Gastrocnemius medialis (tissue), 4 donors: Measurements from ENCODE around the gene GDI1. TPM values are rescaled to one million over a fixed set of nuclear protein-coding genes. Genes with fewer than 3 reads are reported as not detected.
A peak's percentile ranks its signal among the peaks of the same experiment; 100 is the strongest.

Experiments used
- ATAC-seq, 2 donors: fragments of 150-250 bp; one replicate each; pipeline ENCODE4 v1.9.1; 2016
- DNase-seq, 2 donors: peaks; one replicate each; pipeline ENCODE4 v3.0.0-alpha.2; 2019
- H3K27ac ChIP-seq, 4 donors: fragments of 200-600 bp; sonication (generic); 1 replicate in 1 of 4; 2 replicates in 3 of 4; pipeline ENCODE4 v1.5.1; 2016 to 2018; ENCODE audit warnings: mild to moderate bottlenecking in 2 of 4, moderate library complexity in 1 of 4
- H3K27me3 ChIP-seq, 3 donors: fragments of 200-600 bp; sonication (generic) in 2 of 3; 1 replicate in 1 of 3; 2 replicates in 2 of 3; pipeline versions ENCODE4 v1.5.1 to v1.6.0; 2016 to 2019; ENCODE audit warnings: mild to moderate bottlenecking in 1 of 3, moderate library complexity in 1 of 3
- H3K36me3 ChIP-seq, 2 donors: fragments of 200-600 bp; sonication (generic) in 1 of 2; one replicate each; pipeline ENCODE4 v1.5.1; 2017 to 2018
- H3K4me1 ChIP-seq, 2 donors: fragments of 200-600 bp; sonication (generic) in 1 of 2; one replicate each; pipeline ENCODE4 v1.5.1; 2016 to 2017; ENCODE audit warnings: mild to moderate bottlenecking in 2 of 2
- H3K4me3 ChIP-seq, 4 donors: fragments of 200-600 bp; sonication (generic) in 3 of 4; 1 replicate in 1 of 4; 2 replicates in 3 of 4; pipeline ENCODE4 v1.5.1; 2016 to 2019; ENCODE audit warnings: mild to moderate bottlenecking in 2 of 4
- H3K9me3 ChIP-seq, 3 donors: fragments of 200-600 bp; sonication (generic) in 2 of 3; 1 replicate in 1 of 3; 2 replicates in 2 of 3; pipeline ENCODE4 v1.5.1; 2016 to 2019
- POLR2A ChIP-seq, 2 donors: fragments of 450-650 bp; IDR thresholded peaks; one replicate each; pipeline ENCODE4 v1.6.1; 2017; ENCODE audit warnings: antibody characterized with exemption in 2 of 2, mild to moderate bottlenecking in 2 of 2, moderate library complexity in 2 of 2
- in situ Hi-C, 4 donors: fragments of 200-750 bp; cut with MboI; loops; one replicate each; pipeline versions ENCODE4 v1.15.0 to v1.8.0; 2017; ENCODE audit warnings: low sequenced_read_pairs in 4 of 4
- intact Hi-C: fragments of 100-400 bp; cut with DNase I; formaldehyde crosslinking; loops from one replicate; pipeline ENCODE4 v1.15.1; 2023; ENCODE audit warnings: low total_unique reads
- total RNA-seq, 4 donors: library from RNA; depleted of rRNA; stranded (reverse); fragments of >200 nt; gene quantifications; one replicate each; pipeline versions ENCODE4 v1.1.0 to v1.2.3, GENCODE V29; 2016
- TF ChIP-seq, protein P1 (sequence below), 5 experiments: fragments of 450-650 bp in 3 of 5; fragments of 200-600 bp in 2 of 5; sonication (generic) in 2 of 5; IDR thresholded peaks in 4 of 5; conservative IDR thresholded peaks in 1 of 5; 1 replicate in 4 of 5; 2 replicates in 1 of 5; pipeline ENCODE4 v1.5.1; 2016 to 2019; ENCODE audit warnings: antibody characterized with exemption in 5 of 5, mild to moderate bottlenecking in 3 of 5, moderate library complexity in 3 of 5

GDI1 gene
- total RNA-seq, 4 donors from 2014 or later, result 19.8 to 54.5 (median 39.0) TPM

DNA sequence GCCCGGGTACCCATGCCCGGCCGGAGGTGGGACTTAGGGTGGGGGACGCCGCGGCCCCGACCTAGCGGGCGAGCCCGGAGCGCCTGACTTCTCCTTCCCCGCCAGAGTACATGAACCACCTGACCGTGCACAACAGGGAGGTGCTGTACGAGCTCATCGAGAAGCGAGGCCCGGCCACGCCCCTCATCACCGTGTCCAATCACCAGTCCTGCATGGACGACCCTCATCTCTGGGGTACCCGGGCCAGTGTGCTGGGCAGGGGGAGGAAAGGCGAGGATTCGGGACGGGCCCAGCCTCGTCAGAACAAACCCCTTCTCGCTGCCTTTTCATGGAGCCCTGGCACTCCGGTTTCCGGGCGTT is 25.0 kb upstream of the GDI1 start:
- H3K9me3 ChIP-seq, result no peaks in the 10 kb centered on the region

DNA sequence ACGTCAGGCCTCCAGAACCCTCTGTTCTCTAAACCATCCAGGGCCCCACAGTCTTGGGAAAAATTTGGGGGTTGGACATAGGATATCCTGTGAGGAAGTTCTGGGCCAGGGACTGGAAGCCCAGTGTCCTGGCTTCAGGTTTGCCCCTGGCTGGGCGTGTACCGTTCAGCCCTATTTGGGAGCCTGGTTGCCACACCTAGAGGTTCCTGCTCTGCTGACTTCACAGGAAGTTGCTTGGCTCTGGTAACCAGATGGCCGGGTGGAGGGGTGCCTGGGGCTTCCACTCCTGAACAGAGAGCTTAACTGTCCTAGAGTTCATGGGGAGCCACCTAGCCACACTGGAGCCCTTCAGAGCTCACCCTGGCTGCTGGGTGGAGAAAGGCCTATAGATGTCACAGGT is 24.5 kb upstream of the GDI1 start:
- peak overlapping the region; percentile 67 to 90 (median 78) for H3K4me3 ChIP-seq
- no peak for ATAC-seq
- H3K27ac ChIP-seq, result peak overlapping the region; percentile 91 to 98 (median 98)
- H3K27me3 ChIP-seq, result no peaks in the 10 kb centered on the region
- in situ Hi-C loops (loop anchor here in 2 of 4 donors (25.0 kb wide), 1 partner anchor 125 kb away; the partner anchor contains the start of genes G6PD (in 2 of the 2) and IKBKG (in 2 of the 2)), intact Hi-C loops (loop anchor here (5.0 kb wide), 1 partner anchor 75 kb away; the partner anchor contains the start of gene UBL4A)
- H3K4me1 ChIP-seq, result peaks cover 12 to 32% of the 10 kb centered on the region in 2 donors
- no peak for DNase-seq
- H3K36me3 ChIP-seq, result no peaks in the 10 kb centered on the region
- no peaks in the 10 kb centered on the region for H3K9me3 ChIP-seq
- no peak for TF ChIP-seq POLR2A (IDR thresholded peaks at IDR 0.05)
- TF ChIP-seq, protein P1, sequence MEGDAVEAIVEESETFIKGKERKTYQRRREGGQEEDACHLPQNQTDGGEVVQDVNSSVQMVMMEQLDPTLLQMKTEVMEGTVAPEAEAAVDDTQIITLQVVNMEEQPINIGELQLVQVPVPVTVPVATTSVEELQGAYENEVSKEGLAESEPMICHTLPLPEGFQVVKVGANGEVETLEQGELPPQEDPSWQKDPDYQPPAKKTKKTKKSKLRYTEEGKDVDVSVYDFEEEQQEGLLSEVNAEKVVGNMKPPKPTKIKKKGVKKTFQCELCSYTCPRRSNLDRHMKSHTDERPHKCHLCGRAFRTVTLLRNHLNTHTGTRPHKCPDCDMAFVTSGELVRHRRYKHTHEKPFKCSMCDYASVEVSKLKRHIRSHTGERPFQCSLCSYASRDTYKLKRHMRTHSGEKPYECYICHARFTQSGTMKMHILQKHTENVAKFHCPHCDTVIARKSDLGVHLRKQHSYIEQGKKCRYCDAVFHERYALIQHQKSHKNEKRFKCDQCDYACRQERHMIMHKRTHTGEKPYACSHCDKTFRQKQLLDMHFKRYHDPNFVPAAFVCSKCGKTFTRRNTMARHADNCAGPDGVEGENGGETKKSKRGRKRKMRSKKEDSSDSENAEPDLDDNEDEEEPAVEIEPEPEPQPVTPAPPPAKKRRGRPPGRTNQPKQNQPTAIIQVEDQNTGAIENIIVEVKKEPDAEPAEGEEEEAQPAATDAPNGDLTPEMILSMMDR (IDR thresholded peaks at IDR 0.05 in 4 of 5, conservative IDR thresholded peaks at IDR 0.05 in 1 of 5), result no peak

More for the DNA sequence above, 25.0 kb upstream of the GDI1 start:
- peak; percentile 62 to 73 for DNase-seq
- Histone ChIP-seq H3K4me3 (peak overlapping the region; percentile 67 to 90 (median 78)), H3K4me1 (peaks cover 12 to 32% of the 10 kb centered on the region in 2 donors), H3K27me3 (no peaks in the 10 kb centered on the region), H3K27ac (peak overlapping the region; percentile 91 to 98 (median 98)), H3K36me3 (no peaks in the 10 kb centered on the region)
- peak; percentile 66 to 73 for ATAC-seq
- intact Hi-C loops (loop anchor here (2.0 to 5.0 kb wide), 2 partner anchors 25 to 75 kb away; partner anchors contain the start of genes GDI1 and UBL4A), in situ Hi-C loops (loop anchor here in 2 of 4 donors (25.0 kb wide), 1 partner anchor 125 kb away; the partner anchor contains the start of genes G6PD (in 2 of the 2) and IKBKG (in 2 of the 2))
- TF ChIP-seq, protein P1 (IDR thresholded peaks at IDR 0.05 in 4 of 5, conservative IDR thresholded peaks at IDR 0.05 in 1 of 5), result no peak
- peak in 1 of 2 donors; percentile 45 for TF ChIP-seq POLR2A (IDR thresholded peaks at IDR 0.05)

DNA sequence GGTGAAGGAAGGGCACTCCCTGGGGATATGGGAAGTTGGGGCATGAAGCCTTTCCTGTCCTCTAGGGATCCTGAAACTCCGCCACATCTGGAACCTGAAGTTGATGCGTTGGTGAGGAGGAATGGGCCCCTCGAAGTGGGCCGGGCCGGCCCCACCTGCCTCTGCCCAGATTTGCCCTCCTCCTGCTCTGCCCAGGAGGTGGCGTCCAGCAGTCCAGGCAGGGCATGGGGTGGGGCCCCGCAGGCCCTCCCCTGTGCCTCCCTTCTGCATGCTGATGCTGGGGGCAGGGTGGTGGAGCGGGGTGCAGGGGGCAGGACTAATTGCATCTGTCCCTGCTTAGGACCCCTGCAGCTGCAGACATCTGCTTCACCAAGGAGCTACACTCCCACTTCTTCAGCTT is 23.8 kb upstream of the GDI1 start:
- intact Hi-C loops (loop anchor here (5.0 kb wide), 1 partner anchor 74 kb away; the partner anchor contains the start of gene UBL4A), in situ Hi-C loops (loop anchor here in 2 of 4 donors (25.0 kb wide), 1 partner anchor 124 kb away; the partner anchor contains the start of genes G6PD (in 2 of the 2) and IKBKG (in 2 of the 2))
- Histone ChIP-seq H3K36me3 (no peaks in the 10 kb centered on the region), H3K4me3 (no peak overlapping the region), H3K27ac (peak overlapping the region in 2 of 4 donors; percentile 91 to 98), H3K9me3 (no peaks in the 10 kb centered on the region), H3K4me1 (peaks cover 7 to 27% of the 10 kb centered on the region in 2 donors), H3K27me3 (no peaks in the 10 kb centered on the region)
- ATAC-seq (no peak), DNase-seq (no peak)
- TF ChIP-seq, protein P1 (IDR thresholded peaks at IDR 0.05 in 4 of 5, conservative IDR thresholded peaks at IDR 0.05 in 1 of 5), result no peak
- no peak for TF ChIP-seq POLR2A (IDR thresholded peaks at IDR 0.05)

DNA sequence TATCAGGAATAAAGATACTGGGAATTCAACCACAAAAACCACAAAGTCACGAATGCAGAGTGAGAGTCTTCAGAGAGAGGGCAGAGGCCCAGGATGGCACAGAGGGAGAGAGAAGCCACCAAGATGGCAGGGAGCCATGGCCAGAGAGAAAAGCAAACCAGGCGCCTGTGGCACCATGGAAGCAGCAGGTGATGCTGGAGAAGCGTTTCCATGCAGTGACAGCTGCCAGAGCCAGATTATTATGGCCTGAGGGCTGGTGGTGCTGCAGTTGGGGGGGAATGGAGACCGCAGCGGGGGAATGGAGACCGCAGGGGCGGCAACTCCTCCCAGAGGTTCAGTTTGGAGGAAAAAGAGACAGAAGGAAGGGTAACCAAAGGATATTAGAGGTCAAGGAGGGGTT is 19.8 kb upstream of the GDI1 start:
- in situ Hi-C loops (loop anchor here in 2 of 4 donors (25.0 kb wide), 1 partner anchor 120 kb away; the partner anchor contains the start of genes G6PD (in 2 of the 2) and IKBKG (in 2 of the 2)), intact Hi-C loops (no loop called here)
- no peaks in the 10 kb centered on the region for H3K9me3 ChIP-seq
- H3K4me1 ChIP-seq, result peaks cover 0 to 7% of the 10 kb centered on the region in 2 donors
- ATAC-seq (peak in 1 of 2 donors; percentile 43), DNase-seq (no peak)
- H3K27ac ChIP-seq, result no peak overlapping the region
- no peak for TF ChIP-seq POLR2A (IDR thresholded peaks at IDR 0.05)
- TF ChIP-seq, protein P1 (IDR thresholded peaks at IDR 0.05 in 4 of 5, conservative IDR thresholded peaks at IDR 0.05 in 1 of 5), result no peak
- no peak overlapping the region for H3K4me3 ChIP-seq
- H3K27me3 ChIP-seq, result no peaks in the 10 kb centered on the region
- H3K36me3 ChIP-seq, result no peaks in the 10 kb centered on the region
